Nephron progenitor cell (in vitro differentiated cells): ENCODE measurements around the gene HSPG2.

Experiments
- DNase-seq: peaks from one replicate; pipeline ENCODE4 v3.0.0; 2021
- H3K27ac Mint-ChIP-seq: 2 replicates; pipeline ENCODE4 v1.8.0; 2021; ENCODE audit warnings: mild to moderate bottlenecking, moderate library complexity, mixed read lengths
- H3K27me3 Mint-ChIP-seq: 2 replicates; pipeline ENCODE4 v1.8.0; 2021; ENCODE audit warnings: mild to moderate bottlenecking, low read depth, mixed read lengths; ENCODE audit not compliant: poor library complexity
- H3K36me3 Mint-ChIP-seq: 2 replicates; pipeline ENCODE4 v1.8.0; 2021; ENCODE audit warnings: low read depth, mixed read lengths
- H3K4me1 Mint-ChIP-seq: 2 replicates; pipeline ENCODE4 v1.8.0; 2021; ENCODE audit warnings: mixed read lengths
- H3K4me3 Mint-ChIP-seq: 2 replicates; pipeline ENCODE4 v1.8.0; 2021; ENCODE audit warnings: mild to moderate bottlenecking, moderate library complexity, mixed read lengths
- H3K9me3 Mint-ChIP-seq: 2 replicates; pipeline ENCODE4 v1.8.0; 2021; ENCODE audit warnings: mild to moderate bottlenecking, moderate library complexity, mixed read lengths
- TF ChIP-seq, protein P1 (sequence below): fragments of 200-600 bp; sonication (generic); IDR thresholded peaks from 2 replicates; pipeline ENCODE4 v1.5.0; 2021; ENCODE audit warnings: antibody characterized with exemption

The HSPG2 gene

DNA sequence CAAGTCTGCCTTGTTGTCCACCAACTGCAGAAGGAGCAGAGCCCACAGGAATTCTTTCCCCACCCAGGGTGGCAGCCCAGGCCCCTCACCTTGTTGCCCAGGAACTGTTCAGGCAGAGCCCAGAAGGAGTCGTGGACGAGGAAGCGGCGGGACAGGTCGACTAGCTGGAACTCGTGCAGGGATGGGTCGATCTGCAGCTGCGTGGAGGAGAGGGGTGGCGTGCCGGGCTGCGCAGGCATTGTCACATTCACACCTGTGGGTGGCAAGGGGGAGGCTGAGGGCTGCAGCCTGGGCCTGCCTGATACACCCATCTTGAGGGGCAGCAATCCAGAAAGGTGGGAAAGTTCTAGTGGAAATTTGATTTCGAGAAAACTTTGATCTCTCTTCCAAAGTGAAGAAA, 55.9 kb downstream of the HSPG2 start:
- no peak overlapping the region for H3K27ac Mint-ChIP-seq
- H3K4me1 Mint-ChIP-seq: peaks cover 8% of the 10 kb centered on the region
- H3K27me3 Mint-ChIP-seq: peaks cover 3% of the 10 kb centered on the region
- H3K36me3 Mint-ChIP-seq: peaks cover 22% of the 10 kb centered on the region
- TF ChIP-seq, protein P1, sequence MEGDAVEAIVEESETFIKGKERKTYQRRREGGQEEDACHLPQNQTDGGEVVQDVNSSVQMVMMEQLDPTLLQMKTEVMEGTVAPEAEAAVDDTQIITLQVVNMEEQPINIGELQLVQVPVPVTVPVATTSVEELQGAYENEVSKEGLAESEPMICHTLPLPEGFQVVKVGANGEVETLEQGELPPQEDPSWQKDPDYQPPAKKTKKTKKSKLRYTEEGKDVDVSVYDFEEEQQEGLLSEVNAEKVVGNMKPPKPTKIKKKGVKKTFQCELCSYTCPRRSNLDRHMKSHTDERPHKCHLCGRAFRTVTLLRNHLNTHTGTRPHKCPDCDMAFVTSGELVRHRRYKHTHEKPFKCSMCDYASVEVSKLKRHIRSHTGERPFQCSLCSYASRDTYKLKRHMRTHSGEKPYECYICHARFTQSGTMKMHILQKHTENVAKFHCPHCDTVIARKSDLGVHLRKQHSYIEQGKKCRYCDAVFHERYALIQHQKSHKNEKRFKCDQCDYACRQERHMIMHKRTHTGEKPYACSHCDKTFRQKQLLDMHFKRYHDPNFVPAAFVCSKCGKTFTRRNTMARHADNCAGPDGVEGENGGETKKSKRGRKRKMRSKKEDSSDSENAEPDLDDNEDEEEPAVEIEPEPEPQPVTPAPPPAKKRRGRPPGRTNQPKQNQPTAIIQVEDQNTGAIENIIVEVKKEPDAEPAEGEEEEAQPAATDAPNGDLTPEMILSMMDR: no peak
- no peak for DNase-seq
- H3K9me3 Mint-ChIP-seq: no peaks in the 10 kb centered on the region
- no peak overlapping the region for H3K4me3 Mint-ChIP-seq

DNA sequence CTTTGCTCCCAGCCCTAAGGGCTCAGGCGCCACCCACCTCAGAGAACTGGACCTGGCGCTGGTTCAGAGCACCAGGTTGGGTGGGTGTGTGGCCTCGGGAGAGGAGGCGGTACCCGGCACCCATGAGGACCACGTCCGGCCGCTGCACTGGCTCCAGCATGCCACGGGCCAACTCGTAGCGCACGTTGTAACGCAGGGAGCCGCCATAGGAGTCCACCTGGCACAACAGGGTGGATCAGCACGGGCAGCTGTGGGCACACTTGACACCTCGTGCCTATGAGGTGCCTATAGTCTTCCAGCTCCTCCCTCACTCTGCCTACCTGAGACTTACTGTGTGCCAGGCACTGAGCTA, 56.5 kb downstream of the HSPG2 start:
- peaks cover 3% of the 10 kb centered on the region for H3K27me3 Mint-ChIP-seq
- DNase-seq: no peak
- no peak overlapping the region for H3K4me3 Mint-ChIP-seq
- no peaks in the 10 kb centered on the region for H3K9me3 Mint-ChIP-seq
- no peak overlapping the region for H3K27ac Mint-ChIP-seq
- TF ChIP-seq, protein P1: no peak
- peaks cover 17% of the 10 kb centered on the region for H3K36me3 Mint-ChIP-seq
- peaks cover 8% of the 10 kb centered on the region for H3K4me1 Mint-ChIP-seq

DNA sequence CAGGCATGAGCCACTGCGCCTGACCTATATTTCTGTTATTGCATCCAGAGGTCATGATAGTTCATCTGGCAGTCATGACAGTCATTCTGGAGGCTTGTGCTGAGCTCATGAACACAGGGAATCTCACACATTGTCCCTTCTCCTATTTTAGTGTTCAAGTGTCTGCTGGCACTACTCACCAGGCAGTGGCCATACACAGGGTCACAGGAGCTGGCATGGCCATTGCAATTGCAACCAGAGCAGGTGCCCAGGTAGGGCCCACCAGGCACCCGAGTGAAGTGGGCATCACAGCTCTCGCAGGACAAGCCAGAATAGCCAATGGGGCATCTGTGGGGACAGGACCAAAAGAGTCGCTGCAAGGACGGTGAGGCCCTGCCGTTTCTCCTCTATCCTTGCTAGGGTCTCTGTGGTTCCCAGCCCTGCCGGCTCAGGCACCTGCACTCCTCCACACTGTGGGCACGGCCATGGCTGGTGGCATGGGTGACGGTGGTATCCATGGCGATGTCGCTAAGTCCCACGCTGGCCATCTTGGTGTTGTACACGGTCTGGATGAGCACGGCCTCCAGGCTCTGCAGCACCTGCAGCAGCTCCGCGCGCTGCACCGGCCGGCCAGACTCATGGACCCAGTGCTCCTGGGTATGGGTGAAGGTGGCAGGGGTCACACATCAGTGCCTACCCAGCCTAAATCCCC, 57.0 kb downstream of the HSPG2 start:
- peaks cover 3% of the 10 kb centered on the region for H3K27me3 Mint-ChIP-seq
- no peak overlapping the region for H3K4me3 Mint-ChIP-seq
- peaks cover 8% of the 10 kb centered on the region for H3K4me1 Mint-ChIP-seq
- H3K27ac Mint-ChIP-seq: no peak overlapping the region
- peaks cover 15% of the 10 kb centered on the region for H3K36me3 Mint-ChIP-seq
- no peaks in the 10 kb centered on the region for H3K9me3 Mint-ChIP-seq
- TF ChIP-seq, protein P1: no peak
- no peak for DNase-seq

DNA sequence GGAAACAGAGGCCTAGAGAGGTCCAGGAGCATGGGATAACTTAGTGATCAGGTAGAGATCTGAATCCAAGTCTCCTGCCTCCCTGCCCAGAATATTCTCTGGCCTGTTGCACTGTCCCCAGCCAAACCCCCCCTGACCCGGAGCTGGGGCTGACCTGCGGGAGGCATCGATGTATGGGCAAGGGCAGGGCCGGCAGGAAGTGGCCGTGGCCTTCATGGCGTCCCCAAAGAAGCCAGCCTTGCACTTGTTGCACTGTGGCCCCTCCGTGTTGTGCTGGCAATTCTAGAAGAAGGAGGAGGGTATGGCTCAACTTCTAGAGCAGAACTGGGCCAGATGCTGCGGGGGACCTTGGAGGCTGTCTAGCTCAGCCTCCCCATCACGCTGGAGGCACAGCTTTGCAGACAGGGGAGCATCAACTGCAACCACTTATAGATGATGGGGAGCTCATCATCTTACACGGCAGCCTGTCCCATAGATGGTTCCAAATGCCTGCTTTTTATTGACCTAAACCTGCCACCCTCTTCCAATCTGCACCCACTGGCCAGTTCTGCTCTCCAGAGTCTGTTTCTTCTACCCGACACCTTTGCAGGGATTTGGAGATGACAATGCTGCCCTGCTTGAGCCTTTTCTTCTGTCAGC, 58.2 kb downstream of the HSPG2 start:
- Mint-ChIP-seq H3K27me3 (peaks cover 3% of the 10 kb centered on the region), H3K27ac (no peak overlapping the region), H3K9me3 (no peaks in the 10 kb centered on the region), H3K36me3 (peaks cover 15% of the 10 kb centered on the region), H3K4me1 (peaks cover 8% of the 10 kb centered on the region), H3K4me3 (no peak overlapping the region)
- DNase-seq: no peak
- TF ChIP-seq, protein P1: no peak

DNA sequence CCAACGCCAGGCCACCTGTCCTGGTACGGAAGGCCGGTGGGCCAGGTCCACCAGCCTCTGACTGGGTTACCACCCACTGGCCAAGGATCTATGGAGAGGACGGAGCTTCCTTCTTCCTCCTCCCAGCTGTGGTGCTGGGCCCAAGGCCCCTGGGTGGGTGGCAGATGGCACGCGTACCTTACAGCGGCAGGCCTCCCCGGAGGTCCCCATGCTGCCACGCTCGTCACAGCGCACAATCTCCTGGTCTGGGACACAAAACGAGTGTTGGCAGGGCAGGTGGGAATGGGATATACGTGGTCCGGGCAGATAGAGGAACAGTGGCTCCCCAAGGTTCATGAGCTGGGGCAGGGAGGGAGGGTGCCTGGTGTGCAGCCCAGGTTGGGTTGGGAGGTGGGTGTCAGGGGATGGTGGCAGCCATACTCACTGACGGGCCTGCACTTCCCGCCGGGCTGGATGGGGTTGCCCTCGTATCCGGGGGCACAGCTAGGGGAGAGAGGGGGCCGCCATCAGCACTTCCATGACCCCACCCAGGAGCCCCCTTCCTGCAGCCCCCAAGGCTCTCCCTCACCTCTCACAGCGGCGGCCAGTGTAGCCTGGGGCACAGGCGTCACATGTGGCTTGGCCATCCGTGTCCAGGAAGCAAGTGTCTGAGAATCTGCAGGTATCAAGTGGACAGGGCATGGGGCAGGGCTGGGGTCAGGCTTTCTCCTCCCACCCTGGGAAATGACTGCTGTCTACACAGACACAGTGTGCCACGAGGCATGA, 58.9 kb downstream of the HSPG2 start:
- no peak for DNase-seq
- no peak overlapping the region for H3K27ac Mint-ChIP-seq
- peaks cover 12% of the 10 kb centered on the region for H3K4me1 Mint-ChIP-seq
- no peaks in the 10 kb centered on the region for H3K9me3 Mint-ChIP-seq
- peaks cover 15% of the 10 kb centered on the region for H3K36me3 Mint-ChIP-seq
- no peak overlapping the region for H3K4me3 Mint-ChIP-seq
- TF ChIP-seq, protein P1: no peak
- peaks cover 3% of the 10 kb centered on the region for H3K27me3 Mint-ChIP-seq
